Mucosa of rectum (tissue), 2 donors: ENCODE results near the gene SFTPB.

Experiments
- H3K27ac ChIP-seq, 2 donors: one replicate each; pipeline ENCODE4 v1.7.0; 2013; ENCODE audit warnings: inconsistent platforms in 2 of 2, low read depth in 2 of 2, low read length in 2 of 2
- H3K27me3 ChIP-seq, 2 donors: one replicate each; pipeline ENCODE4 v1.7.0; 2013; ENCODE audit warnings: low read length in 2 of 2; ENCODE audit not compliant: control insufficient read depth in 2 of 2, insufficient read depth in 2 of 2
- H3K36me3 ChIP-seq, 2 donors: one replicate each; pipeline ENCODE4 v1.7.0; 2013; ENCODE audit warnings: low read length in 2 of 2; ENCODE audit not compliant: control insufficient read depth in 2 of 2, insufficient read depth in 2 of 2
- H3K4me1 ChIP-seq, 2 donors: one replicate each; pipeline ENCODE4 v1.7.0; 2013; ENCODE audit warnings: low read length in 2 of 2, mild to moderate bottlenecking in 1 of 2; ENCODE audit not compliant: control insufficient read depth in 2 of 2, insufficient read depth in 2 of 2
- H3K4me3 ChIP-seq, 2 donors: one replicate each; pipeline ENCODE4 v1.7.0; 2013; ENCODE audit warnings: low read length in 2 of 2
- H3K9ac ChIP-seq, 2 donors: one replicate each; pipeline ENCODE4 v1.7.0; 2013; ENCODE audit warnings: low read length in 2 of 2, low read depth in 1 of 2, mild to moderate bottlenecking in 1 of 2
- H3K9me3 ChIP-seq, 2 donors: one replicate each; pipeline ENCODE4 v1.7.0; 2013; ENCODE audit warnings: low read length in 2 of 2; ENCODE audit not compliant: control insufficient read depth in 2 of 2
- donor health status: healthy.
- donor health status: Normal muscosa, but diverticular disease.

SFTPB gene

GRCh38 chr2:85694052-85695025 lies 26.3 kb upstream of the SFTPB start, which contains the start of gene GNLY:
GNLY (plus strand) TSS chr2:85694358; CDS start chr2:85694419, 61 bp downstream.
- no peaks in the 10 kb centered on the region for H3K27me3 ChIP-seq
- no peak within 1 kb of the TSS for H3K4me3 ChIP-seq
- H3K4me1 ChIP-seq: no peaks in the 10 kb centered on the region
- H3K9ac ChIP-seq: no peak within 1 kb of the TSS
- H3K9me3 ChIP-seq: no peaks in the 10 kb centered on the region
- no peaks in the 10 kb centered on the region for H3K36me3 ChIP-seq
- H3K27ac ChIP-seq: no peak within 1 kb of the TSS

- H3K27ac ChIP-seq: no peak overlapping the region
- H3K4me3 ChIP-seq: no peak overlapping the region
- no peaks in the 10 kb centered on the region for H3K9me3 ChIP-seq
- H3K36me3 ChIP-seq: no peaks in the 10 kb centered on the region
- H3K4me1 ChIP-seq: no peaks in the 10 kb centered on the region
- no peak overlapping the region for H3K9ac ChIP-seq
- H3K27me3 ChIP-seq: no peaks in the 10 kb centered on the region
Observed at GRCh38 chr2:85692039-85692645, 24.1 kb upstream of the SFTPB start.

- Histone ChIP-seq H3K36me3 (no peaks in the 10 kb centered on the region), H3K27ac (no peak overlapping the region)
Observed at GRCh38 chr2:85690932-85691331, 22.9 kb upstream of the SFTPB start.

GRCh38 chr2:85684806-85685205 lies 16.8 kb upstream of the SFTPB start:
- H3K27ac ChIP-seq: peak overlapping the region in 1 of 2 donors; percentile 7
- H3K9me3 ChIP-seq: no peaks in the 10 kb centered on the region
- H3K9ac ChIP-seq: no peak overlapping the region
- H3K27me3 ChIP-seq: peaks cover 0 to 4% of the 10 kb centered on the region in 2 donors
- H3K4me1 ChIP-seq: no peaks in the 10 kb centered on the region
- no peaks in the 10 kb centered on the region for H3K36me3 ChIP-seq
- H3K4me3 ChIP-seq: no peak overlapping the region

More at GRCh38 chr2:85690932-85691331, 22.9 kb upstream of the SFTPB start:
- Histone ChIP-seq H3K4me1 (no peaks in the 10 kb centered on the region), H3K27me3 (no peaks in the 10 kb centered on the region), H3K4me3 (no peak overlapping the region), H3K9ac (no peak overlapping the region), H3K9me3 (no peaks in the 10 kb centered on the region)

- H3K9ac ChIP-seq: no peak overlapping the region
- peaks cover 0 to under 1% of the 10 kb centered on the region in 2 donors for H3K4me1 ChIP-seq
- H3K27ac ChIP-seq: peak overlapping the region in 1 of 2 donors; percentile 7
- H3K36me3 ChIP-seq: no peaks in the 10 kb centered on the region
- H3K9me3 ChIP-seq: no peaks in the 10 kb centered on the region
- H3K4me3 ChIP-seq: no peak overlapping the region
- H3K27me3 ChIP-seq: peaks cover 0 to 4% of the 10 kb centered on the region in 2 donors
Observed at GRCh38 chr2:85684380-85684779, 16.4 kb upstream of the SFTPB start.

GRCh38 chr2:85682378-85682777 lies 14.4 kb upstream of the SFTPB start:
- H3K9ac ChIP-seq: no peak overlapping the region
- no peaks in the 10 kb centered on the region for H3K36me3 ChIP-seq
- H3K4me1 ChIP-seq: peaks cover 0 to 6% of the 10 kb centered on the region in 2 donors
- H3K27me3 ChIP-seq: peaks cover 0 to 4% of the 10 kb centered on the region in 2 donors
- H3K27ac ChIP-seq: no peak overlapping the region
- no peaks in the 10 kb centered on the region for H3K9me3 ChIP-seq
- H3K4me3 ChIP-seq: no peak overlapping the region

GRCh38 chr2:85681776-85682175 lies 13.8 kb upstream of the SFTPB start:
- H3K36me3 ChIP-seq: no peaks in the 10 kb centered on the region
- H3K4me3 ChIP-seq: no peak overlapping the region
- peaks cover 0 to 6% of the 10 kb centered on the region in 2 donors for H3K4me1 ChIP-seq
- no peaks in the 10 kb centered on the region for H3K9me3 ChIP-seq
- peaks cover 0 to 4% of the 10 kb centered on the region in 2 donors for H3K27me3 ChIP-seq
- no peak overlapping the region for H3K27ac ChIP-seq
- H3K9ac ChIP-seq: no peak overlapping the region

GRCh38 chr2:85681372-85681763 lies 13.4 kb upstream of the SFTPB start:
- no peak overlapping the region for H3K9ac ChIP-seq
- H3K27me3 ChIP-seq: peaks cover 0 to 4% of the 10 kb centered on the region in 2 donors
- no peaks in the 10 kb centered on the region for H3K36me3 ChIP-seq
- H3K4me3 ChIP-seq: no peak overlapping the region
- no peaks in the 10 kb centered on the region for H3K9me3 ChIP-seq
- H3K4me1 ChIP-seq: peaks cover 0 to 6% of the 10 kb centered on the region in 2 donors
- peak overlapping the region in 1 of 2 donors; percentile 4 for H3K27ac ChIP-seq

GRCh38 chr2:85680707-85681371 lies 12.8 kb upstream of the SFTPB start:
- Histone ChIP-seq H3K36me3 (no peaks in the 10 kb centered on the region), H3K4me1 (peaks cover 0 to 6% of the 10 kb centered on the region in 2 donors), H3K4me3 (no peak overlapping the region), H3K9me3 (no peaks in the 10 kb centered on the region), H3K27me3 (peaks cover 0 to 4% of the 10 kb centered on the region in 2 donors), H3K9ac (no peak overlapping the region), H3K27ac (peak overlapping the region in 1 of 2 donors; percentile 4)
